HepG2 (cell line): ENCODE results near the gene WNT9A. TPM values are rescaled to one million over a fixed set of nuclear protein-coding genes. Genes with fewer than 3 reads are reported as not detected.

Source experiments
- microRNA-seq: library from miRNA; unstranded; fragments of <30 nt; microRNA quantifications from one replicate; pipeline ENCODE4, GENCODE V29; 2020
- polyA plus RNA-seq, 8 experiments: library from polyadenylated mRNA; depleted of rRNA in 3 of 8; stranded (reverse) in 7 of 8; unstranded in 1 of 8; fragments of >200 nt; fragmentation: Illumina TruSeq in 4 of 8; extraction: Trizol in 4 of 8; gene quantifications; 2 replicates each; pipeline versions ENCODE4 v1.2.1 to v1.2.3, GENCODE V29; 2011 to 2016; ENCODE audit warnings: low read depth in 4 of 8, missing spikeins in 1 of 8, mixed read lengths in 1 of 8; ENCODE audit not compliant: insufficient read depth in 1 of 8
- small RNA-seq, 3 experiments: library from RNA; depleted of rRNA; stranded (forward); fragments of <200 nt; gene quantifications; one replicate each; pipeline ENCODE3, GENCODE V24; 2012; ENCODE audit warnings: low read depth in 2 of 3, low replicate concordance in 1 of 3; ENCODE audit not compliant: insufficient read length in 3 of 3, insufficient read depth in 2 of 3
- total RNA-seq, 5 experiments: library from RNA; depleted of rRNA; stranded (reverse); fragments of >200 nt; fragmentation: Illumina TruSeq; extraction: Trizol; gene quantifications; 2 replicates each; pipeline ENCODE4 v1.2.3, GENCODE V29; 2016; ENCODE audit warnings: low read depth in 1 of 5

The WNT9A gene
- total and polyA plus RNA-seq, 2 of the 13 experiments (the other 11 are each of a cell fraction or from before 2014, with no cell fraction given), result 0.04 TPM; not detected in 1

Small RNA genes within 50 kb of the gene (microRNA-seq; reads per million reads assigned to microRNA genes)
- gene MIR5008, result not detected

Small RNA genes within 50 kb of the gene (small RNA-seq; reads per million reads assigned to genes)
- gene MIR5008 (0 reads per million in 3 experiments), gene SEPT14P17 (0 reads per million in 3 experiments)

Other genes with a start within 250 kb of the WNT9A start
- gene JMJD4, start 212.6 kb downstream of the WNT9A start, total RNA-seq (2016; rRNA removed; fragmentation: Illumina TruSeq; extraction: Trizol), result 23.0 and 29.0 TPM in 2 replicates
- 10.2 and 17.3 TPM in 2 replicates for gene JMJD4, start 212.6 kb downstream of the WNT9A start, polyA plus RNA-seq (2011; rRNA removed)
- gene SNAP47, start 212.5 kb downstream of the WNT9A start, total RNA-seq (2016; rRNA removed; fragmentation: Illumina TruSeq; extraction: Trizol), result 25.1 and 25.8 TPM in 2 replicates
- 13.6 and 14.1 TPM in 2 replicates for gene SNAP47, start 212.5 kb downstream of the WNT9A start, polyA plus RNA-seq (2011; rRNA removed)
- gene PRSS38, start 132.3 kb downstream of the WNT9A start, total RNA-seq (2016; rRNA removed; fragmentation: Illumina TruSeq; extraction: Trizol), result not detected in 2 replicates
- gene PRSS38, start 132.3 kb downstream of the WNT9A start, polyA plus RNA-seq (2011; rRNA removed), result not detected in 2 replicates
- gene WNT3A, start 59.1 kb upstream of the WNT9A start, total RNA-seq (2016; rRNA removed; fragmentation: Illumina TruSeq; extraction: Trizol), result not detected in 2 replicates
- not detected in 2 replicates for gene WNT3A, start 59.1 kb upstream of the WNT9A start, polyA plus RNA-seq (2011; rRNA removed)
- 186 and 210 TPM in 2 replicates for gene ARF1, start 134.8 kb upstream of the WNT9A start, total RNA-seq (2016; rRNA removed; fragmentation: Illumina TruSeq; extraction: Trizol)
- 327 and 337 TPM in 2 replicates for gene ARF1, start 134.8 kb upstream of the WNT9A start, polyA plus RNA-seq (2011; rRNA removed)
- gene C1orf35, start 155.4 kb upstream of the WNT9A start, total RNA-seq (2016; rRNA removed; fragmentation: Illumina TruSeq; extraction: Trizol), result 14.2 and 19.3 TPM in 2 replicates
- gene C1orf35, start 155.4 kb upstream of the WNT9A start, polyA plus RNA-seq (2011; rRNA removed), result 8.1 and 8.8 TPM in 2 replicates
- gene MRPL55, start 161.4 kb upstream of the WNT9A start, total RNA-seq (2016; rRNA removed; fragmentation: Illumina TruSeq; extraction: Trizol), result 92.9 and 97.9 TPM in 2 replicates
- gene MRPL55, start 161.4 kb upstream of the WNT9A start, polyA plus RNA-seq (2011; rRNA removed), result 58.6 and 74.8 TPM in 2 replicates
- gene GUK1, start 192.3 kb upstream of the WNT9A start, total RNA-seq (2016; rRNA removed; fragmentation: Illumina TruSeq; extraction: Trizol), result 82.7 and 116 TPM in 2 replicates
- 154 and 205 TPM in 2 replicates for gene GUK1, start 192.3 kb upstream of the WNT9A start, polyA plus RNA-seq (2011; rRNA removed)
- 1.6 and 3.8 TPM in 2 replicates for gene GJC2, start 202.0 kb upstream of the WNT9A start, total RNA-seq (2016; rRNA removed; fragmentation: Illumina TruSeq; extraction: Trizol)
- gene GJC2, start 202.0 kb upstream of the WNT9A start, polyA plus RNA-seq (2011; rRNA removed), result 1.6 and 2.5 TPM in 2 replicates
- 9.7 and 10.2 TPM in 2 replicates for gene IBA57, start 217.9 kb upstream of the WNT9A start, total RNA-seq (2016; rRNA removed; fragmentation: Illumina TruSeq; extraction: Trizol)
- gene IBA57, start 217.9 kb upstream of the WNT9A start, polyA plus RNA-seq (2011; rRNA removed), result 2.3 and 4.2 TPM in 2 replicates